ENCODE results near the gene GLG1.

GLG1 gene

DNA sequence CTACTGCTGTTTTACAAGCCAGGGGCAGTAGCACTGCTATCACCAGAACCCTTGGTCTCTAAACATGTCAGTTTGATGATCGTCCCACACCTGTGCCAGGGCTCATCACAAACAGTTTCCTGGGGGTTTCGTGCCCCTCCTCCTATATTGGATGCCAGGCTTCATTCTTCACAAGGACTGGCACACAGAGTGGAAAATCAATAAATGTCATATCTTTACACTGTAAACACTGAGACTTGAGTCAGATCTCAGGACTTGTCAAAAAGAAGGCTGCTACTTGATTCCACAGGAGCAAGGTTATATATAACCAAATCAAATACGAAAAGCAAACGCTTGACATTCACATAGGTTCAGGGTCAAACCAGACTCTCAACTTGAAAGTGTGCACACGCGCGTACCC lies 146.4 kb downstream of the GLG1 start:
- TF ChIP-seq, protein P1, sequence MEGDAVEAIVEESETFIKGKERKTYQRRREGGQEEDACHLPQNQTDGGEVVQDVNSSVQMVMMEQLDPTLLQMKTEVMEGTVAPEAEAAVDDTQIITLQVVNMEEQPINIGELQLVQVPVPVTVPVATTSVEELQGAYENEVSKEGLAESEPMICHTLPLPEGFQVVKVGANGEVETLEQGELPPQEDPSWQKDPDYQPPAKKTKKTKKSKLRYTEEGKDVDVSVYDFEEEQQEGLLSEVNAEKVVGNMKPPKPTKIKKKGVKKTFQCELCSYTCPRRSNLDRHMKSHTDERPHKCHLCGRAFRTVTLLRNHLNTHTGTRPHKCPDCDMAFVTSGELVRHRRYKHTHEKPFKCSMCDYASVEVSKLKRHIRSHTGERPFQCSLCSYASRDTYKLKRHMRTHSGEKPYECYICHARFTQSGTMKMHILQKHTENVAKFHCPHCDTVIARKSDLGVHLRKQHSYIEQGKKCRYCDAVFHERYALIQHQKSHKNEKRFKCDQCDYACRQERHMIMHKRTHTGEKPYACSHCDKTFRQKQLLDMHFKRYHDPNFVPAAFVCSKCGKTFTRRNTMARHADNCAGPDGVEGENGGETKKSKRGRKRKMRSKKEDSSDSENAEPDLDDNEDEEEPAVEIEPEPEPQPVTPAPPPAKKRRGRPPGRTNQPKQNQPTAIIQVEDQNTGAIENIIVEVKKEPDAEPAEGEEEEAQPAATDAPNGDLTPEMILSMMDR (IDR thresholded peaks at IDR 0.05; ENCODE audit: low read depth, low read length) = no peak
- no peak overlapping the region for H3K4me3 ChIP-seq (ENCODE audit: low read depth, low read length)
- in situ Hi-C loops (cut with HindIII; ENCODE audit: low sequenced_read_pairs) = no loop called here
- no peak for DNase-seq (ENCODE audit: low read depth, low spot score)

DNA sequence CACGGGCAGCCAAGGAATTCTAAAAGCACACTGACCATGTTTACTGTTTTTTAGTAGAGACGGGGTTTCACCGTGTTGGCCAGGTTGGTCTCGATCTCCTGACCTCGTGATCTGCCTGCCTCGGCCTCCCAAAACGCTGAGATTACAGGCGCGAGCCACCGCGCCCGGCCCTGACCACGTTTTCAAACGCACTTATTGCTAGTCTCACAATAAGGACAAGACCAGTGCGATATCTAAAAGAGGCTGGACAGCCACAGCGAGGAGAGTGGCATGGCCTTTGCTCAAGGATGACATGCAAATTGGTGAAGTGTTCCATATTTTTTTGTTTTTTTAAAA lies 150.7 kb downstream of the GLG1 start:
- TF ChIP-seq, protein P1 (IDR thresholded peaks at IDR 0.05; ENCODE audit: low read depth, low read length) = no peak
- no peak for DNase-seq (ENCODE audit: low read depth, low spot score)
- in situ Hi-C loops (cut with HindIII; ENCODE audit: low sequenced_read_pairs) = no loop called here
- no peak overlapping the region for H3K4me3 ChIP-seq (ENCODE audit: low read depth, low read length)

DNA sequence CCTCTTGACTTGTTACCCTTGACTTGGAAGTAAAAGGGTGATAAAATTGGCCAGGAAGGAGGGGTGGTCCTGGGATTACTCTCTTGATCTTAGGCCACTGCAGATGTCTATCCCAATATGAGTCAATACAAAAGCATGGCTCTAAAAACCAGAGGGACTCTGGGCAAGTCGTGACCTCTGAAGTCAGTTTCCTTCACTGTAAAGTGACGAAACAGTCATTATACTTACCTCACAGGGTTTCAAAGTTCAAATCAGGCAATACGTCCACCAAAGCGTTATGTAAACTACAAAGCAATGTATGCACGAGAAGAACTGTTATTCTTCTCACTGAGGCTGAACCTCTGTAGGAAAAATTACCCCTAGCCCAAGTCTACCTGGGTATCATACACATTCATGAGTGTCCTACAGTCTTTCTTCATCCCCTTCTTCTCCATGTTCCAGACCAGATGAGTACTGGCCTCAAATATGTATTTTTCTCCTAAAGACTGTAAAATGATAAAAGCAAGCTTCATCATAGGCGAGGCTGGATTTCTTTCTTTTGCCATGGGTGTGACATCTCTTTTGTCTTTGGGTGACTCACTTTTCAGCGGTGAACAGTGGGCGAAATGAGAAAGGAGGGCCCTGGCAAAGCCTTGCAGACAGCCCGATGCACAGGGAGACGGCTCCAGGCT lies 151.2 kb downstream of the GLG1 start:
- no peak overlapping the region for H3K4me3 ChIP-seq (ENCODE audit: low read depth, low read length)
- DNase-seq (ENCODE audit: low read depth, low spot score) = peak; percentile 77
- TF ChIP-seq, protein P1 (IDR thresholded peaks at IDR 0.05; ENCODE audit: low read depth, low read length) = no peak
- in situ Hi-C loops (cut with HindIII; ENCODE audit: low sequenced_read_pairs) = no loop called here

DNA sequence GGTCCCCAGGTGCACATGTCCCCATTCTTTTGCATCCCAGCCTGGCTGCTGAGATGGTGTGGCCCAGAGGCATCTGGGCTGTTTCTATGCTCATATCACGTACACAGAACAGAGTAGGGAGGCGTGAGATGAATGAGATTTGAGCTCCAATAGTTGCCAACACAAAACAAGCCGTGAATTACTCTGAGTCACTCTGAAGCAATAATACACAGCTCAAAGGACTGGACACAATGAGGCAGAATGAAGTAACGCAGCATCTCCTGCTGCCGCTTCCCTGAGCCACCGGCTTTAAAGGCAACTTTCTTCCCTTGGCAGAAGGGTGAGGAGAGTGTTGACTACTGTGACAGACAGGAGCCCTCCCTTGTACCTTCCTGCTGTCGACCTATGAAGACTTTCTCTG lies 151.7 kb downstream of the GLG1 start:
- TF ChIP-seq, protein P1 (IDR thresholded peaks at IDR 0.05; ENCODE audit: low read depth, low read length) = no peak
- in situ Hi-C loops (cut with HindIII; ENCODE audit: low sequenced_read_pairs) = no loop called here
- H3K4me3 ChIP-seq (ENCODE audit: low read depth, low read length) = no peak overlapping the region
- peak; percentile 86 for DNase-seq (ENCODE audit: low read depth, low spot score)

DNA sequence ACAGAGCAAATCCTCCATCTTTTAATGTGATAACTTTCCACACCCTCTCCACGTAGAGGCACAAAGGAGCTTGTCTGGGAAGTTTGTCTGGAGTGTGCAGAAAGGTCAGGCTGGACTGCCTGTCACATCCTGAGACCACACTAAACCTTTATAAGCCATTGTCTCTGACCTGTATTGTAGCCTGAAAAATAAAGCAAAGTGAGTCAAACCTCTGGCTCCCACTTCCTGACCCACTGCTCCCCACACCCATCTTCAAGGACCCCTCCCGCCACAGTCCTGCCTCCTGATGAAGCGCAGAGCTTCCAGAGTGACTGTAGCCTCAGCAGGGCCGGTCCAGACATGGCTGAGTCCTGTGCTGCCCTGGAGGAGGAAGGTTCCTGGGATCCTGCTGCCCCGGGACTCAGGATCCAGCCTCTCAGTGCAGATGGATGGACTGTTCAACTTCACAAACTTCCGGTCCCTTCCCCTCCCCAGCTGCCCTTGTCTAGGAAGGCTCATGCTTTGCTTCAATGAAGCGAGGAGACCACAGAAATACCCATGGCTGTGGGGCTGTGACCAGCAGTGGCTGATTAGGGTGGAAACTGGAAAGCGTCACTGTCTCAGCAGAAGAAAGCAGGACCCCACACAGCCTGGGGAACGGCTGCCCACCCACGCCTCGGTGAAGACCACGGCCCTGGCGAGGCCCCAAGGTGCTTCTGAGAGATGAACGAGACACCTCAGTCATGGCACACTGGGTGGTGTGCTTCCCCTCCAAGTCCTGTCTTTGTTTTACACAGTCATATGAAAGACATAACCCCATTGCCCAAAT lies 154.8 kb downstream of the GLG1 start:
- TF ChIP-seq, protein P1 (IDR thresholded peaks at IDR 0.05; ENCODE audit: low read depth, low read length) = no peak
- in situ Hi-C loops (cut with HindIII; ENCODE audit: low sequenced_read_pairs) = no loop called here
- no peak overlapping the region for H3K4me3 ChIP-seq (ENCODE audit: low read depth, low read length)
- no peak for DNase-seq (ENCODE audit: low read depth, low spot score)

DNA sequence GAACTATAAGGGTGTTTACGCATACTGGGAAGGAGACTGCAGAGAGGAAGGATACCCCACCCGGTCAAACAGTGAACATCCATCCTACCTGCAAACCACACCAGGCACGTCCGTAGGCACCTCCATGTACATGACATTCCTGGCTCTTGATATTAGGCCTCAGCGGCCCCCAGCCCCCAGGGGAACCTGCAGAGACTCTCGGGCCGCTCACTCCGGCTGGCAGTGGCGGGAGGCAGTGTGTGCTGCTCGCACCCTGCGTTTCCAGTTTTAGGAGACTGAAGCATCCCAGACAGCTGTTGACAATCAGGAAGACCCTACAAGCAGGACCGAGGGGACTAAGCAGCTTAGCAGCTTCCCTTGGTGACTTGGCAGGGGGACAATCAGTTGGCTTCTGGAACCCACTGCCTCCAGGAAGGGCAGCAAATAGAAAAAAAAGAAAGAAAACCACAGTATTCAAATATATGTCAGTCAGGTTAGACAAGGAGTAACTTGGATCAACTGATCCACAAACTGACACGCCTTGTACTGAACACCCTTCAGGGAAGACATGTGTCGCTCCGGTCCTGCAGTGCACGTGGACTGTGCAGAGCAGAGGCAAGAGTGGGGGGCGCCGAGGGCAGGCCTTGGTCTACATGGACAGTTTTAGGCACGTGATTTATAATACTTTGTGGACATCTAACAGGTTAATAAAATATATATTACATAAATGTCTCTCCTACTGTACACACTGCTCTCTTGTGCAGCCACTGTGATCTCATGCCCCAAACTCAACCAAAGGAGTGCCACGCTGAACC lies 155.8 kb downstream of the GLG1 start:
- TF ChIP-seq, protein P1 (IDR thresholded peaks at IDR 0.05; ENCODE audit: low read depth, low read length) = no peak
- DNase-seq (ENCODE audit: low read depth, low spot score) = no peak
- H3K4me3 ChIP-seq (ENCODE audit: low read depth, low read length) = no peak overlapping the region
- in situ Hi-C loops (cut with HindIII; ENCODE audit: low sequenced_read_pairs) = no loop called here

All from astrocyte of the spinal cord (primary cell).